ACC112 (cell line): ENCODE data around the gene MMD2.

ENCODE experiments used
- H2AFZ ChIP-seq: fragments of 200-600 bp; sonication (generic); one replicate; pipeline ENCODE4 v1.6.0; 2017; ENCODE audit warnings: antibody characterized with exemption, low read length; ENCODE audit not compliant: unreplicated experiment
- H3K27ac ChIP-seq: fragments of 200-600 bp; sonication (generic); 2 replicates; pipeline ENCODE4 v1.5.1; 2014; ENCODE audit warnings: low read depth, mild to moderate bottlenecking, antibody characterized with exemption, low read length, moderate library complexity
- H3K27me3 ChIP-seq: fragments of 200-600 bp; sonication (generic); 2 replicates; pipeline ENCODE4 v1.6.1; 2014; ENCODE audit warnings: mild to moderate bottlenecking, antibody characterized with exemption, low read length, moderate library complexity, mixed read lengths; ENCODE audit not compliant: insufficient read depth
- H3K36me3 ChIP-seq: fragments of 200-600 bp; sonication (generic); 2 replicates; pipeline ENCODE4 v1.6.1; 2016; ENCODE audit warnings: mild to moderate bottlenecking, antibody characterized with exemption, low read length, moderate library complexity, mixed read lengths; ENCODE audit not compliant: insufficient read depth
- H3K4me1 ChIP-seq: fragments of 200-600 bp; sonication (generic); one replicate; pipeline ENCODE4 v1.6.1; 2016; ENCODE audit warnings: low read length, mixed read lengths; ENCODE audit not compliant: insufficient read depth, unreplicated experiment, control insufficient read depth
- H3K4me3 ChIP-seq: fragments of 200-600 bp; sonication (generic); 2 replicates; pipeline ENCODE4 v1.5.1; 2014; ENCODE audit warnings: mild to moderate bottlenecking, low read depth, low read length
- H3K79me2 ChIP-seq: fragments of 200-600 bp; sonication (generic); one replicate; pipeline ENCODE4 v1.6.0; 2016; ENCODE audit warnings: low read length; ENCODE audit not compliant: control insufficient read depth, unreplicated experiment, insufficient read depth

Gene MMD2, protein sequence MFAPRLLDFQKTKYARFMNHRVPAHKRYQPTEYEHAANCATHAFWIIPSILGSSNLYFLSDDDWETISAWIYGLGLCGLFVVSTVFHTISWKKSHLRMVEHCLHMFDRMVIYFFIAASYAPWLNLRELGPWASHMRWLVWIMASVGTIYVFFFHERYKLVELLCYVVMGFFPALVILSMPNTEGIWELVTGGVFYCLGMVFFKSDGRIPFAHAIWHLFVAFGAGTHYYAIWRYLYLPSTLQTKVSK

GRCh38 chr7:4958477-4959301 lies at the start of gene MMD2:
TSS of gene MMD2 (minus strand) at chr7:4959187. CDS start at chr7:4959017, 170 bp downstream.
- H2AFZ ChIP-seq = no peak within 1 kb of the TSS
- H3K27ac ChIP-seq = no peak within 1 kb of the TSS
- H3K27me3 ChIP-seq = peaks cover 40% of the 10 kb centered on the region
- H3K4me1 ChIP-seq = no peaks in the 10 kb centered on the region
- H3K4me3 ChIP-seq = no peak within 1 kb of the TSS
- no peaks in the 10 kb centered on the region for H3K36me3 ChIP-seq
- H3K79me2 ChIP-seq = no peaks in the 10 kb centered on the region

DNA sequence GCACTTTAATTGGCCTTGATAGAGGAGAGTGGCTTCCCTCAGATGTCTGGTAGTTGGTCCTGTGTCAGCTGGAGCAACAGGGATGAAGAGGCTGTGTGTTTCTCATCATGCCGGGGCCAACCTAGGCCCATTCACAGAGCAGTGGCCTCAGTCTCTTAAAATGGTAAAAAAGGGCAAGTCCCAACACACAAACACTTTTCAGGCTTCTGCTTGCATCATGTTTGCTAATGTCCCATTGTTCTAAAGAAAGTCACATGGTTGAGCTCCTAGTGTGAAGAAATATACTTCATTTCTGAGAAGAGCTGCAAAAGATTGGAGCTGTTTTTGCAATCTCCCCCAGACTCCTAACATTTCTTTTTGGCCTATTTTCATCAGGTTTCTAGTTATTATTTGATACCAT lies 46.1 kb upstream of the MMD2 start:
- no peak overlapping the region for H3K4me3 ChIP-seq
- H3K27ac ChIP-seq = no peak overlapping the region
- H3K27me3 ChIP-seq = no peaks in the 10 kb centered on the region
- H3K36me3 ChIP-seq = peaks cover 13% of the 10 kb centered on the region; the same call in 1 of the 2 replicates
- no peaks in the 10 kb centered on the region for H3K4me1 ChIP-seq
- H3K79me2 ChIP-seq = no peaks in the 10 kb centered on the region
- no peak overlapping the region for H2AFZ ChIP-seq

- no peaks in the 10 kb centered on the region for H3K4me1 ChIP-seq
- no peak overlapping the region for H2AFZ ChIP-seq
- peaks cover 7% of the 10 kb centered on the region; the same call in 1 of the 2 replicates for H3K36me3 ChIP-seq
- no peaks in the 10 kb centered on the region for H3K27me3 ChIP-seq
- peaks cover under 1% of the 10 kb centered on the region for H3K79me2 ChIP-seq
- no peak overlapping the region for H3K4me3 ChIP-seq
- no peak overlapping the region for H3K27ac ChIP-seq
Observed at GRCh38 chr7:5001911-5002310, 42.9 kb upstream of the MMD2 start.

DNA sequence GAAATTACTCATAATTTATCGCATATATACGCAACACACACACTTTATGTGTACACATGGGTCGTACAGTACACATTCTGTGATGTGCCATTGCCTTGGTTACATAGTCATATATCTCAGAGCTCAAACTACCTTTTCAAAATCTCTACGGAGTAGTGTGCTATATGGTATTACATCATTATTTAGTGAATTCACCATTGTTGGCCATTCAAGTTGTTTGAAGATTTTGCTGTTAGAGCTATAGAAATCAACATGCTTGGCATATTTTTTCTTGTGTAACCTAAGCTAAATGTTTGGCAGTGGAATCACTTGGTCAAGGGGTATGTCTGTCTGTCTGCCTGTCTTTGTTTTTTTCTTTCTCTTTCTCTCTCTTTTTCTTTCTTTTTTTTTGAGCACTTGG lies 42.0 kb upstream of the MMD2 start:
- Histone ChIP-seq H3K27ac (no peak overlapping the region), H3K79me2 (peaks cover 2% of the 10 kb centered on the region), H3K27me3 (no peaks in the 10 kb centered on the region), H3K36me3 (peaks cover 10% of the 10 kb centered on the region; the same call in 1 of the 2 replicates), H3K4me1 (no peaks in the 10 kb centered on the region), H3K4me3 (no peak overlapping the region), H2AFZ (no peak overlapping the region)

GRCh38 chr7:4999369-4999950 lies 40.5 kb upstream of the MMD2 start:
- Histone ChIP-seq H3K4me1 (no peaks in the 10 kb centered on the region), H3K27me3 (no peaks in the 10 kb centered on the region), H3K4me3 (no peak overlapping the region), H3K79me2 (peaks cover 2% of the 10 kb centered on the region), H2AFZ (no peak overlapping the region), H3K36me3 (peaks cover 5% of the 10 kb centered on the region; the same call in 1 of the 2 replicates), H3K27ac (no peak overlapping the region)

DNA sequence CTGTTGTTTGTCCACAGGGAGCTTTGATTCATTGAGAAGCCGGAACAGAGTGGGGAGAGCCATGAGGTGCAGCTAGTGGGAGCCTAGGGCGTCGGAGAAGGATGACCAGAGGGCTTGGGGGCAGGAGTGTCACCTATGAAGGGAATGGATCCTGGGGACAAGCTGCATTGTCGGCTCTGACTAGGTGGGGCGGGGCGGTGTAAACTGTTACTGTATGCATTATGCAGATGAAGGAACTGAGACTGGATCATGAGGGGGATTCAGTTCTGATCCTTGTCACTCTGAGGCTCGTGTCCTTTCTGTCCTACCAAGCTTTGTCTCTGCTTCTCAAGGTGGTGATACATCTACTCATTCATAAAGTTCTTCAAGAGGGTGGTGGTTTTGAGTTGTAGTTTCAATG lies 39.9 kb upstream of the MMD2 start:
- no peak overlapping the region for H3K27ac ChIP-seq
- H3K4me1 ChIP-seq = no peaks in the 10 kb centered on the region
- no peaks in the 10 kb centered on the region for H3K27me3 ChIP-seq
- no peak overlapping the region for H3K4me3 ChIP-seq
- H3K36me3 ChIP-seq = peaks cover 5% of the 10 kb centered on the region; the same call in 1 of the 2 replicates
- no peak overlapping the region for H2AFZ ChIP-seq
- peaks cover 2% of the 10 kb centered on the region for H3K79me2 ChIP-seq

GRCh38 chr7:4998244-4998643 lies 39.3 kb upstream of the MMD2 start:
- no peak overlapping the region for H2AFZ ChIP-seq
- no peaks in the 10 kb centered on the region for H3K4me1 ChIP-seq
- peaks cover 5% of the 10 kb centered on the region; the same call in 1 of the 2 replicates for H3K36me3 ChIP-seq
- no peaks in the 10 kb centered on the region for H3K27me3 ChIP-seq
- H3K27ac ChIP-seq = no peak overlapping the region
- peaks cover 2% of the 10 kb centered on the region for H3K79me2 ChIP-seq
- H3K4me3 ChIP-seq = no peak overlapping the region

GRCh38 chr7:4996696-4997222 lies 37.8 kb upstream of the MMD2 start:
- H3K27ac ChIP-seq = no peak overlapping the region

DNA sequence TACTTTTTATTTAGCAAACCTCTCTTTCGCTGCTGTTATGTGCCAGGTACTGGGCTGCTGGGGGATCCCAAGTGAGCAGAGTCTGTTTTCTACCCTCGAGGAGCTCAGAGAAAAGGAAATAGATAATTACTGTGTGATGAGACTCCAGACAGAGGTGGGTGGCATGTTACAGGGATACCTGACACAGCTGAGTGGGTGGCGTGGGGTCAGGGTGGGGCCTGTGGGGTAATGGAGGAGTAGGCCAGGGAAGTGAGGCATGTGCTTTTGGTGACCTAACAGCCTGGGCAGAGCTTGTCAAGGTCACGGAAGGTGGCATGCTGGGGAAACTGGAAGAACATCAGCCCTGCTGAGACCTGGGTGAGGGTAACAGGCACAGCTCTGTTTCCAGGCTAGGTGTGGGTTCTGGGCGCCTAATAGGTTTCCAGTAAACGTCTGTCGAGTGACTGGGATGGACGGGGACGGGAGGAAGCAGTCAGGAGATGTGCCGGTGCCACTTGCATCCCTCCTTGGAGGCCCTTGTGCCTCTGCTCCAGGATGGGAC lies 36.5 kb upstream of the MMD2 start:
- Histone ChIP-seq H2AFZ (no peak overlapping the region), H3K4me3 (no peak overlapping the region), H3K79me2 (peaks cover 2% of the 10 kb centered on the region), H3K36me3 (peaks cover 5% of the 10 kb centered on the region; the same call in 1 of the 2 replicates), H3K27me3 (no peaks in the 10 kb centered on the region), H3K4me1 (no peaks in the 10 kb centered on the region), H3K27ac (no peak overlapping the region)

More at GRCh38 chr7:4996696-4997222, 37.8 kb upstream of the MMD2 start:
- H3K27me3 ChIP-seq = no peaks in the 10 kb centered on the region
- H2AFZ ChIP-seq = no peak overlapping the region
- no peaks in the 10 kb centered on the region for H3K4me1 ChIP-seq
- H3K4me3 ChIP-seq = no peak overlapping the region
- H3K36me3 ChIP-seq = peaks cover 5% of the 10 kb centered on the region; the same call in 1 of the 2 replicates
- peaks cover 2% of the 10 kb centered on the region for H3K79me2 ChIP-seq

GRCh38 chr7:4993471-4993870 lies 34.5 kb upstream of the MMD2 start:
- Histone ChIP-seq H3K4me3 (no peak overlapping the region), H3K36me3 (peaks cover 5% of the 10 kb centered on the region; the same call in 1 of the 2 replicates), H3K4me1 (no peaks in the 10 kb centered on the region), H3K27me3 (no peaks in the 10 kb centered on the region), H3K79me2 (peaks cover 2% of the 10 kb centered on the region), H2AFZ (no peak overlapping the region), H3K27ac (no peak overlapping the region)
